Bronchial epithelial cell (primary cell): Measurements from ENCODE around the gene PRXL2B. TPM values are rescaled to one million over a fixed set of nuclear protein-coding genes. Genes with fewer than 3 reads are reported as not detected.

Experiments
- DNase-seq: peaks from one replicate; pipeline ENCODE4 v3.0.0-alpha.2; 2010; ENCODE audit warnings: low read depth
- FAIRE-seq: peaks from 2 replicates; lab custom pipeline; 2011; peaks lifted over from hg19 to GRCh38; lab: Jason Lieb, UNC
- H3K27me3 ChIP-seq: 2 replicates; pipeline ENCODE4 v1.5.1; 2011; ENCODE audit warnings: low read length; ENCODE audit not compliant: control insufficient read depth, insufficient read depth
- H3K36me3 ChIP-seq: 2 replicates; pipeline ENCODE4 v1.5.1; 2011; ENCODE audit warnings: low read length; ENCODE audit not compliant: control insufficient read depth, insufficient read depth
- H3K4me3 ChIP-seq: 2 replicates; pipeline ENCODE4 v1.5.1; 2011; ENCODE audit warnings: mild to moderate bottlenecking, low read depth, low read length, control low read depth
- total RNA-seq: library from RNA; depleted of rRNA; stranded (reverse); fragments of >200 nt; gene quantifications from 2 replicates; pipeline ENCODE4 v1.2.1, GENCODE V29; 2014
- TF ChIP-seq, protein P1 (sequence below): IDR thresholded peaks from 2 replicates; pipeline ENCODE4 v1.5.1; 2011; ENCODE audit warnings: mild to moderate bottlenecking, moderate library complexity, low read length, control low read depth, inconsistent platforms; ENCODE audit not compliant: insufficient read depth, severe bottlenecking

Gene PRXL2B
- total RNA-seq, 1 donor from 2014 or later = 6.8 TPM

DNA sequence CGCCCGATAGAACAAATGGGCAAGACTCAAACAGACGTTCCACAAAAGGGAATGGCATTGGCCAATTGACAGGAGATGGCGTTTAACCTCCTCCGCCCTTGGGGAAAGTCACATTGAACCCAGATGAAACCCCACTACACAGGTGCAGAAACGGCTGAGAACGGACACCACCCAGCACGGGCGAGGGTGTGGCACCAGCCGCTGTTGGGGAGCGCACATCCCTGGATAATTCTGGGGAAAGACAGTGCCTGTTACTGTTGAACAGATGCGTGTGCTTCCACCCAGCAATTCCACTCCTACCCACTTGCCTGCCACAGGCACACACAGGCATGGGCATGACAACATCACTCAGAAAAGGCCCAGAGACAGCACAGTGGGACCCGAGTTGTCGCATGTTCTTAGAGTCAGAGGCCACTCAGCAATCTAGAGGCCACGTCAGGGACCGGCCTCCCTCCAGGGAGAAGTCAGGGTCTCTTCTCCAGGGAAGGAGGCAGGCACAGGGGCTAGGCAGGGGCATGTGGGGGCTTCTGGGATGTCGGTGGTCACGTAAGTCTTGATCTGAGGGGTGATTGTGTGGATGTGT lies 15.2 kb downstream of the PRXL2B start:
- FAIRE-seq = no peak
- H3K27me3 ChIP-seq = peaks cover 1% of the 10 kb centered on the region
- TF ChIP-seq, protein P1, sequence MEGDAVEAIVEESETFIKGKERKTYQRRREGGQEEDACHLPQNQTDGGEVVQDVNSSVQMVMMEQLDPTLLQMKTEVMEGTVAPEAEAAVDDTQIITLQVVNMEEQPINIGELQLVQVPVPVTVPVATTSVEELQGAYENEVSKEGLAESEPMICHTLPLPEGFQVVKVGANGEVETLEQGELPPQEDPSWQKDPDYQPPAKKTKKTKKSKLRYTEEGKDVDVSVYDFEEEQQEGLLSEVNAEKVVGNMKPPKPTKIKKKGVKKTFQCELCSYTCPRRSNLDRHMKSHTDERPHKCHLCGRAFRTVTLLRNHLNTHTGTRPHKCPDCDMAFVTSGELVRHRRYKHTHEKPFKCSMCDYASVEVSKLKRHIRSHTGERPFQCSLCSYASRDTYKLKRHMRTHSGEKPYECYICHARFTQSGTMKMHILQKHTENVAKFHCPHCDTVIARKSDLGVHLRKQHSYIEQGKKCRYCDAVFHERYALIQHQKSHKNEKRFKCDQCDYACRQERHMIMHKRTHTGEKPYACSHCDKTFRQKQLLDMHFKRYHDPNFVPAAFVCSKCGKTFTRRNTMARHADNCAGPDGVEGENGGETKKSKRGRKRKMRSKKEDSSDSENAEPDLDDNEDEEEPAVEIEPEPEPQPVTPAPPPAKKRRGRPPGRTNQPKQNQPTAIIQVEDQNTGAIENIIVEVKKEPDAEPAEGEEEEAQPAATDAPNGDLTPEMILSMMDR = no peak
- H3K4me3 ChIP-seq = no peak overlapping the region
- no peak for DNase-seq
- no peaks in the 10 kb centered on the region for H3K36me3 ChIP-seq

DNA sequence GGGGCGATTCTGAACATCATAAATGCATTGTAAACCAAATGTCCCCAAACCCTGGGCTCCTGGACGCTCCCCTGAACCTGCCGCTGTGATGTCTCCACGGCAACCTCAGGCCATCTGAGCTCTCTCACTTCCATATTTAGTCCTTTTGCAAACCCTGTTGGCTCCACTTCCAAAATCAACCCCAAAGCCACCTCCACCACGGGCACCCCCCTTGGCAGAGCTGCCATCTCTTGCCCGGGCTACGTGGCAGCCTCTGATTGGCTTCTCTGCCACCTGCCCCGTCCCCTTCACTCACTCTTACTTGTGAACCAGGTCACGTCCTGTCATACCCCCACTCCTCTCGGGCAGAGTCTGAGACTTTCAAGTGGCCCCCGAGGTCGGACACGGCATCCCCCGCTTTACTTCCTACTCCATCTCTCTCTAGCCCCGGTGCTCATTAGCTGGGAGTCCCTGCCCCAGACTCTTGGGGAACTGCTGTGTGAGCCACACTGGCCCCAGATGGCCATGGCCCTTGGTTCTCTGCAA lies 15.8 kb downstream of the PRXL2B start:
- TF ChIP-seq, protein P1 = no peak
- H3K27me3 ChIP-seq = peaks cover 1% of the 10 kb centered on the region
- DNase-seq (no peak), FAIRE-seq (no peak)
- H3K36me3 ChIP-seq = no peaks in the 10 kb centered on the region
- no peak overlapping the region for H3K4me3 ChIP-seq

DNA sequence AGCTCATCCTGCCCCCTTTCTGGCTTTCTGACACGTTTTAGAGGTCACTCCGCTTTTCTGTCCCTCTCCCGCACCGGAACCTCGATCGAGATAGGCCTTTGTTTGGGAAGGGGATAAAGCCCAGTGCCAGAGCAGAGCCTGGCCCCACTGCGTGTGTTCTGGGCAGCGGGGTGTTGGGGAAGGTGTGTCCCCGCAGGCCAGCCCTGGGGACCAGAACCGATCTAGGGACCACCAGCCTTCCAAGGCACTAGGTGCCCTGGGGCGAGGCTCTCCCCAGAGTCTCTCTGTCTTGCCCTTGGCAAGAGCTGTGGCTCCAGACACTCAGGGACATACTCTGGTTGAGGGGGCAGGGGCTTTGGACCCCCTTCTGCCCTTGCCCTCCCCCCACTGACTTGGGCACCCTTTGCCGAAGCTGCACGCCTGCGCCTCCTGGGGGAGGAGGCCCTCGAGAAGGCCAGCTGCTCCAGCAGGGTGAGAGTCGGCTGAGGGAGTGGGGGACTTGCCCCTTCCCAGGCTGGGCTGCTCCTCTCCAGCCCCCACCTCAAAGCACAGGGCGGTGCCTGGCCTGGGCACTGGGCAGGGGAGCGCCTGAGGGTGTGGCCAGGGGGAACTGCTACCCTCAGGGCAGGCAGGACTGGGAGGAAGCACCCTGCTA lies 16.4 kb downstream of the PRXL2B start:
- FAIRE-seq (no peak), DNase-seq (no peak)
- H3K36me3 ChIP-seq = no peaks in the 10 kb centered on the region
- H3K27me3 ChIP-seq = peaks cover 1% of the 10 kb centered on the region
- no peak overlapping the region for H3K4me3 ChIP-seq
- TF ChIP-seq, protein P1 = no peak

DNA sequence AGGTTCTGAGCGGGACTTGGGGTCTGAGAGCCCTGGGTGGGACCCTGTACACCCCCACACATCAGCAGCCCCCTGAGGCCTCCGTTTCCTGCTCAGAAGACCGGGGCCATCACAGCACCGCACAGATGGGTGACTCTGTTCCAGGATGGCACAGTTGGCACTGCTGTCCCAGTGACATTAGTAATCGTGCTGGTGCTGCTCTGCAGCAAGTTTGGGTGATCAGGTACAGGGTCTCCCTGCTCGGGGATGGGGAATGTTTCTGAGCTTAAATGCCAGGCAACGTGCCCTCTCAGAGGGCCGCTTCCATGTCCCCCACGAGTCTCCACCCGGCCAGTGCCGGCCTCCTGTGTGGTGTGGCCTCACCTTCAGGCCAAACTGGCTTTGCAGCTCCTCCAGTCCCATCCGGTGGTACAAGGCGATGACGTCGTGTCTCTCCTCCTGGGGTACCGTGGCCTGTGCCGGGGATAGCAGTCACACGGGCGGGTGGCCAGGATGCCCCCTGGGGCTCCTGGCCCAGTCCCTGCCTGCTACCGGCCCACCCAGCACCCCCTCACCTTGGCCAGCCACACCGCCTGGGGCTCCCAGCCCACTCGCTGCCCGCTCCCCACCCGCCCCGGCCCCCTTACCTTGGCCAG lies 17.1 kb downstream of the PRXL2B start:
- FAIRE-seq (no peak), DNase-seq (no peak)
- peaks cover 1% of the 10 kb centered on the region for H3K27me3 ChIP-seq
- no peaks in the 10 kb centered on the region for H3K36me3 ChIP-seq
- TF ChIP-seq, protein P1 = no peak
- no peak overlapping the region for H3K4me3 ChIP-seq

DNA sequence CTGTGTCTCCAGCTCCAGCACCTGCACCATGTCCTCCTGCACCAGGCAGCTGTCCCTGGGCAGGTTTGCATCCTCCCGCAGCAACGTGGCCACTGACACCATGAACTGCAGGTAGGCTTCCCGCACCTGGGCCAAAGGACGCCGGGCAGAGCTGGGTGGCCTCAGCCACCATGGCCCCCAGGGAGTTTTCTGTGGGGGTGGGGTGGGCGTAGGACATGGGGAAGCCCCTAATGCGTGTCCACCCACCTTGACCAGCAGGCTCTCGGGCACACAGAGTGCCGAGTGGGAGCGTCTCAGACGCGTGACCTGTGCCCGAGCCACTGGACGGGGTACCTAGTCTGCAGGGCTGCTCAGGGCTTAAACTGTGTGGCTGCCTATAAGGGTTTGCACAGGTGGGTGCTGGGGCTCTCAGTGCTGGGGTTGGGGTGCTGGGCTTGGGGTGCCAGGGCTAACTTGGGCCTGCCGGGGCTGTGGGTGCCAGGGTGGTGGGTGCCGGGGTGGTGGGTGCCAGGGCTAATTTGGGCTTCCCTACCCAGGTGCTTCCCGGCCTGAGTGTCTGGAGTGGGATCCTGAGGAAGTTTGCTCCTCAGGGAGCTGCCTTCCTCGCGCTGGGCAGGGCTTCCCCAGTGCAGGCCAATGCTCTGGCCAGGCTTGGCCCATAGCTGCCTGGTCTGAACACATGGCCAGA lies 17.7 kb downstream of the PRXL2B start:
- TF ChIP-seq, protein P1 = no peak
- no peak overlapping the region for H3K4me3 ChIP-seq
- H3K36me3 ChIP-seq = no peaks in the 10 kb centered on the region
- peaks cover 1% of the 10 kb centered on the region for H3K27me3 ChIP-seq
- DNase-seq (no peak), FAIRE-seq (no peak)
